ENCODE data around the gene SLC25A21. TPM values are rescaled to one million over a fixed set of nuclear protein-coding genes. Genes with fewer than 3 reads are reported as not detected.

SLC25A21 gene
- total RNA-seq, 4 donors from 2014 or later = 0.39 to 3.3 (median 1.2) TPM

GRCh38 chr14:36835128-36835527, 337.3 kb downstream of the SLC25A21 start:
- intact Hi-C loops (cut with DNase I) = no loop called here
- Histone ChIP-seq H3K9me3 (no peaks in the 10 kb centered on the region), H3K27ac (replicated peaks in 1 of 4) (no peak overlapping the region), H3K4me3 (no peak overlapping the region), H3K36me3 (no peaks in the 10 kb centered on the region), H3K27me3 (no peaks in the 10 kb centered on the region), H3K4me1 (no peaks in the 10 kb centered on the region)
- no peak for DNase-seq (ENCODE audit: extremely low spot score)
- TF ChIP-seq CTCF (IDR thresholded peaks at IDR 0.05) (no peak), POLR2A (IDR thresholded peaks at IDR 0.05; ENCODE audit: low read depth) (no peak), EP300 (IDR thresholded peaks at IDR 0.05) (no peak), POLR2AphosphoS5 (IDR thresholded peaks at IDR 0.05) (no peak)
- 55% methylated on average over 2 of the region's 2 CpGs for WGBS

GRCh38 chr14:36834293-36834692, 338.1 kb downstream of the SLC25A21 start:
- Histone ChIP-seq H3K27ac (replicated peaks in 1 of 4) (no peak overlapping the region), H3K4me1 (no peaks in the 10 kb centered on the region), H3K9me3 (no peaks in the 10 kb centered on the region), H3K4me3 (no peak overlapping the region), H3K27me3 (no peaks in the 10 kb centered on the region), H3K36me3 (no peaks in the 10 kb centered on the region)
- intact Hi-C loops (cut with DNase I) = no loop called here
- TF ChIP-seq CTCF (IDR thresholded peaks at IDR 0.05) = no peak
- no peak for DNase-seq (ENCODE audit: extremely low spot score)
- 80% methylated on average over 2 of the region's 2 CpGs for WGBS

GRCh38 chr14:36829547-36829946, 342.9 kb downstream of the SLC25A21 start:
- no peaks in the 10 kb centered on the region for H3K4me1 ChIP-seq
- WGBS = 71% methylated on average over 3 of the region's 3 CpGs
- intact Hi-C loops (cut with DNase I) = no loop called here
- H3K4me3 ChIP-seq = no peak overlapping the region
- TF ChIP-seq CTCF (IDR thresholded peaks at IDR 0.05) = no peak
- TF ChIP-seq POLR2A (IDR thresholded peaks at IDR 0.05; ENCODE audit: low read depth) = no peak
- no peak for TF ChIP-seq EP300 (IDR thresholded peaks at IDR 0.05)
- TF ChIP-seq POLR2AphosphoS5 (IDR thresholded peaks at IDR 0.05) = no peak
- DNase-seq (ENCODE audit: extremely low spot score) = no peak
- H3K9me3 ChIP-seq = no peaks in the 10 kb centered on the region
- no peaks in the 10 kb centered on the region for H3K36me3 ChIP-seq
- no peaks in the 10 kb centered on the region for H3K27me3 ChIP-seq
- no peak overlapping the region for H3K27ac ChIP-seq (replicated peaks in 1 of 4)

GRCh38 chr14:36827861-36828260, 344.5 kb downstream of the SLC25A21 start:
- Histone ChIP-seq H3K4me1 (no peaks in the 10 kb centered on the region), H3K9me3 (no peaks in the 10 kb centered on the region), H3K36me3 (no peaks in the 10 kb centered on the region), H3K27me3 (no peaks in the 10 kb centered on the region), H3K4me3 (no peak overlapping the region), H3K27ac (replicated peaks in 1 of 4) (no peak overlapping the region)
- 18% methylated on average over 2 of the region's 2 CpGs for WGBS
- TF ChIP-seq POLR2AphosphoS5 (IDR thresholded peaks at IDR 0.05) = no peak
- TF ChIP-seq POLR2A (IDR thresholded peaks at IDR 0.05; ENCODE audit: low read depth) = no peak
- no peak for TF ChIP-seq EP300 (IDR thresholded peaks at IDR 0.05)
- no peak for TF ChIP-seq CTCF (IDR thresholded peaks at IDR 0.05)
- DNase-seq (ENCODE audit: extremely low spot score) = no peak
- intact Hi-C loops (cut with DNase I) = no loop called here

- no peaks in the 10 kb centered on the region for H3K36me3 ChIP-seq
- 90% methylated on average over 6 of the region's 6 CpGs for WGBS
- TF ChIP-seq CTCF (IDR thresholded peaks at IDR 0.05) (no peak), POLR2AphosphoS5 (IDR thresholded peaks at IDR 0.05) (no peak), EP300 (IDR thresholded peaks at IDR 0.05) (no peak), POLR2A (IDR thresholded peaks at IDR 0.05; ENCODE audit: low read depth) (no peak)
- intact Hi-C loops (cut with DNase I) = no loop called here
- no peak for DNase-seq (ENCODE audit: extremely low spot score)
- H3K27me3 ChIP-seq = no peaks in the 10 kb centered on the region
- no peak overlapping the region for H3K27ac ChIP-seq (replicated peaks in 1 of 4)
- H3K9me3 ChIP-seq = no peaks in the 10 kb centered on the region
- H3K4me1 ChIP-seq = no peaks in the 10 kb centered on the region
- no peak overlapping the region for H3K4me3 ChIP-seq
Observed at GRCh38 chr14:36826614-36827013, 345.8 kb downstream of the SLC25A21 start.
